Gastroesophageal sphincter (tissue), 3 donors: ENCODE results near the gene SHLD1.

ENCODE experiments used
- CTCF ChIP-seq, 4 experiments: fragments of 200-600 bp in 2 of 4; fragments of 450-650 bp in 2 of 4; sonication (generic) in 1 of 4; IDR thresholded peaks; one replicate each; pipeline ENCODE4 v1.5.1; 2017 to 2019; ENCODE audit warnings: antibody characterized with exemption in 4 of 4, mild to moderate bottlenecking in 2 of 4, moderate library complexity in 2 of 4
- POLR2A ChIP-seq, 2 donors: fragments of 450-650 bp; IDR thresholded peaks; one replicate each; pipeline ENCODE4 v1.6.1; 2017; ENCODE audit warnings: antibody characterized with exemption in 2 of 2, mild to moderate bottlenecking in 2 of 2, moderate library complexity in 1 of 2

DNA sequence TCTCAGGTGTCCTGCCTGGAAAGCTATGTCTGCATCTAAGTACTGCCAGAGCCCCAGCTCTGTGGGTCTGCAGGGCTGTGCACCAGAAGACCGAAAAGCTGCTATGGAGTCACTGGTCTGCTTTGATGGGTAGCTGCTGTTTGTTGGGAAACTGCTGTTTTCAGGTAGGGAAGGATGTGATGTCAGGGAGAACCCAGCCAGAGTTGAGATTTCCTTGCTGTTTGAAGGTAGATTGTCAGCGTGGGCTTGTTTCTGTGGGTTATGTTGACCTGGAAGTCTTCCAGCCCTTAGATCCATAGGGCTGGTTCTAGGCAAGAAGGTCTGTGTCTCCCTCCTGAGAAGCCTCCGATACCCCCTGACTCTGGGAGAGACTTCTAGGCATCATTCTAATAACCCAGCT, 12.2 kb upstream of the SHLD1 start:
- TF ChIP-seq CTCF (IDR thresholded peaks at IDR 0.05) (no peak), POLR2A (IDR thresholded peaks at IDR 0.05) (no peak)
